PC-3 (cell line): ENCODE measurements around the gene IGHMBP2.

Experiments
- CTCF ChIP-seq: fragments of 300-600 bp; sonication (generic); conservative IDR thresholded peaks from 2 replicates; pipeline ENCODE4 v1.5.1; 2017; ENCODE audit warnings: antibody characterized with exemption, low read depth, mild to moderate bottlenecking, low read length
- EZH2 ChIP-seq: fragments of 300-600 bp; sonication (generic); IDR thresholded peaks from one replicate; pipeline ENCODE4 v1.6.1; 2017; ENCODE audit warnings: antibody characterized with exemption, mild to moderate bottlenecking, low read length; ENCODE audit not compliant: unreplicated experiment
- EZH2phosphoT487 ChIP-seq: fragments of 300-600 bp; sonication (generic); IDR thresholded peaks from 2 replicates; pipeline ENCODE4 v1.6.1; 2018; ENCODE audit warnings: mild to moderate bottlenecking, antibody characterized with exemption, low read length, borderline replicate concordance

- TF ChIP-seq CTCF (no peak), EZH2 (no peak), EZH2phosphoT487 (no peak)
Measured at GRCh38 chr11:68942751-68943271, 39.1 kb downstream of the IGHMBP2 start.
